Upper lobe of left lung (tissue), 6 donors: ENCODE results near the gene GPR176. TPM values are rescaled to one million over a fixed set of nuclear protein-coding genes. Genes with fewer than 3 reads are reported as not detected.

Experiments
- ATAC-seq, 2 donors: fragments of 200-7000 bp; cut with Tn5 transposase; one replicate each; pipeline ENCODE4 v1.9.1; 2022; ENCODE audit warnings: mild to moderate bottlenecking in 2 of 2, moderate library complexity in 2 of 2; ENCODE audit not compliant: low FRiP score in 2 of 2
- DNase-seq, 2 donors: peaks; one replicate each; pipeline ENCODE4 v3.0.0-alpha.2; 2019 to 2020
- H3K27ac ChIP-seq, 4 donors: fragments of 200-600 bp; sonication (generic); one replicate each; pipeline ENCODE4 v1.5.1; 2016 to 2019
- H3K27me3 ChIP-seq, 4 donors: fragments of 200-600 bp; sonication (generic); one replicate each; pipeline ENCODE4 v1.5.1; 2017 to 2019
- H3K36me3 ChIP-seq, 4 donors: fragments of 200-600 bp; sonication (generic); one replicate each; pipeline ENCODE4 v1.5.1; 2016 to 2019
- H3K4me1 ChIP-seq, 4 donors: fragments of 200-600 bp; sonication (generic); one replicate each; pipeline ENCODE4 v1.5.1; 2018 to 2019
- H3K4me3 ChIP-seq, 4 donors: fragments of 200-600 bp; sonication (generic); one replicate each; pipeline ENCODE4 v1.5.1; 2017 to 2019; ENCODE audit warnings: mild to moderate bottlenecking in 2 of 4, moderate library complexity in 1 of 4
- H3K9me3 ChIP-seq, 4 donors: fragments of 200-600 bp; sonication (generic); one replicate each; pipeline ENCODE4 v1.5.1; 2018 to 2019
- CTCF ChIP-seq, 6 experiments: fragments of 450-650 bp in 4 of 6; fragments of 200-600 bp in 2 of 6; sonication (generic) in 2 of 6; IDR thresholded peaks; one replicate each; pipeline ENCODE4 v1.5.1; 2016 to 2019; ENCODE audit warnings: antibody characterized with exemption in 6 of 6
- EP300 ChIP-seq, 4 donors: sonication (generic); formaldehyde crosslinking; IDR thresholded peaks; one replicate each; pipeline ENCODE4 v1.5.1; 2017; ENCODE audit warnings: antibody characterized with exemption in 4 of 4, control low read depth in 2 of 4
- POLR2A ChIP-seq, 4 donors: fragments of 450-650 bp; IDR thresholded peaks; one replicate each; pipeline ENCODE4 v1.5.1; 2016 to 2017; ENCODE audit warnings: antibody characterized with exemption in 4 of 4, mild to moderate bottlenecking in 2 of 4
- POLR2AphosphoS5 ChIP-seq, 2 donors: sonication (generic); formaldehyde crosslinking; IDR thresholded peaks; one replicate each; pipeline ENCODE4 v1.5.1; 2017; ENCODE audit warnings: antibody characterized with exemption in 2 of 2
- WGBS, 2 donors: methylation state at CpG; one replicate each; pipeline ENCODE4 v1.1.5; 2017 to 2018; 5-methylcytosine and 5-hydroxymethylcytosine counted together
- total RNA-seq, 6 donors: library from RNA; depleted of rRNA in 4 of 6; stranded (reverse); fragments of >200 nt in 4 of 6; gene quantifications; one replicate each; pipeline versions ENCODE4 v1.1.0 to v1.2.1, GENCODE V29; 2016 to 2021
- donor health status: DM: no; HTN: no; CAD: no; lungs with moderate emphysema.
- donor health status: DM: no; HTN: yes; CAD: no; lungs with severe emphysema.

Gene GPR176
- total RNA-seq, 6 donors from 2014 or later: 1.4 to 12.0 (median 4.9) TPM

- TF ChIP-seq POLR2AphosphoS5 (IDR thresholded peaks at IDR 0.05) (no peak), EP300 (IDR thresholded peaks at IDR 0.05) (no peak), POLR2A (IDR thresholded peaks at IDR 0.05) (no peak), CTCF (IDR thresholded peaks at IDR 0.05) (no peak)
- H3K4me3 ChIP-seq: no peak overlapping the region
- ATAC-seq (no peak), DNase-seq (no peak)
- H3K27me3 ChIP-seq: no peaks in the 10 kb centered on the region
- no peak overlapping the region for H3K27ac ChIP-seq
- no peaks in the 10 kb centered on the region for H3K4me1 ChIP-seq
- H3K36me3 ChIP-seq: peaks cover 37 to 90% (median 53%) of the 10 kb centered on the region in 4 donors
- H3K9me3 ChIP-seq: no peaks in the 10 kb centered on the region
- 75 to 80% methylated on average over 4 of the region's 4 CpGs for WGBS, 2 donors
These were observed 33.5 kb upstream of the GPR176 start for GRCh38 chr15:39953521-39953920.

DNA sequence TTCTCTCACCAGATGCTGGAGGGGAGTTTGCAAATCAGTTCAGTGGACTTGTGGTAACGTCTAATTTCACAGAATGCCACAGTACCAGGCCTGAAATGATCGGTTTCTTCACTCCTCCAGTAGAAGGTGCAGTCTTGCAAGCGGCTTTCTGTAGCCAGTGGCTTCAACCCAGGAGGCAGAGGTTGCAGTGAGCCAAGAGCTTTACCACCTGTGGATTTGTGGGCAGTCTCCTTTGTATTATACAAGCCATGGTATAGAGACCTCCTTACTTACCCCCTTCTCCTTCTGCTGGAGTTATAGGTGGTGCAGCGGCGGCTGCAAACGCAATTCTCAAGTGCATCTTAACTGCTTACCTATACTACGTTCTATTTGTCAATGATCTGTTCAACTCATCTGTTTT lies 31.5 kb upstream of the GPR176 start:
- no peak for ATAC-seq
- Histone ChIP-seq H3K9me3 (no peaks in the 10 kb centered on the region), H3K27me3 (no peaks in the 10 kb centered on the region), H3K4me3 (no peak overlapping the region), H3K27ac (no peak overlapping the region), H3K4me1 (peaks cover 0 to 3% (median 0%) of the 10 kb centered on the region in 4 donors), H3K36me3 (peaks cover 31 to 77% (median 42%) of the 10 kb centered on the region in 4 donors)
- TF ChIP-seq POLR2A (IDR thresholded peaks at IDR 0.05) (no peak), CTCF (IDR thresholded peaks at IDR 0.05) (no peak), POLR2AphosphoS5 (IDR thresholded peaks at IDR 0.05) (no peak), EP300 (IDR thresholded peaks at IDR 0.05) (no peak)
- DNase-seq: no peak
- 94 to 98% methylated on average over 7 of the region's 7 CpGs for WGBS, 2 donors

DNA sequence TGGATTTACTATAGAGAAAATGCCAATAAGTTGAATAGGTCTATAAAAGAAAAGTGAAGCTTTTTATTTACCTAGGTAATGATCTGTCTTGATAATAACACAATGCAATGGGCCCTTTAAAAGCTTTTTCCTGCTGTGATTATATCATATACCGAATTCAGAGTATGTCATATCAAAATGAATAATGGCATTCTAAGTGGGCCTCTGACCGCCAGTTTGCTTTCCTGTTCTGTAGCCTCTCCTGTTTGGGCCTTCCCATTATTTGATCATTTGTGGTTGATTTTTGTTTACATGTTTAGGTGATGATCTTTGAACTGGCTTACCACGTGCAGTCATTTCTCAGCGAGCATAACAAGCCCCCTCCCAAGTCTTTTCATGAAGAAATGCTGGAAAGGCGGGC lies 28.8 kb upstream of the GPR176 start:
- ATAC-seq: no peak
- no peak for DNase-seq
- TF ChIP-seq POLR2A (IDR thresholded peaks at IDR 0.05) (no peak), CTCF (IDR thresholded peaks at IDR 0.05) (no peak), POLR2AphosphoS5 (IDR thresholded peaks at IDR 0.05) (no peak), EP300 (IDR thresholded peaks at IDR 0.05) (no peak)
- 63 to 74% methylated on average over 5 of the region's 5 CpGs for WGBS, 2 donors
- no peak overlapping the region for H3K27ac ChIP-seq
- H3K4me1 ChIP-seq: peaks cover 0 to 3% (median 0%) of the 10 kb centered on the region in 4 donors
- peaks cover 22 to 76% (median 40%) of the 10 kb centered on the region in 4 donors for H3K36me3 ChIP-seq
- H3K27me3 ChIP-seq: no peaks in the 10 kb centered on the region
- no peaks in the 10 kb centered on the region for H3K9me3 ChIP-seq
- no peak overlapping the region for H3K4me3 ChIP-seq

GRCh38 chr15:39947401-39948197 lies 27.5 kb upstream of the GPR176 start:
- H3K27me3 ChIP-seq: no peaks in the 10 kb centered on the region
- H3K4me1 ChIP-seq: peaks cover 0 to 3% (median 0%) of the 10 kb centered on the region in 4 donors
- TF ChIP-seq EP300 (IDR thresholded peaks at IDR 0.05) (no peak), POLR2A (IDR thresholded peaks at IDR 0.05) (no peak), POLR2AphosphoS5 (IDR thresholded peaks at IDR 0.05) (no peak)
- H3K36me3 ChIP-seq: peaks cover 23 to 76% (median 47%) of the 10 kb centered on the region in 4 donors
- WGBS, 2 donors: 74 to 75% methylated on average over 1 of the region's 1 CpG
- DNase-seq (no peak), ATAC-seq (peak in 1 of 2 donors; percentile 11)
- no peaks in the 10 kb centered on the region for H3K9me3 ChIP-seq
- no peak overlapping the region for H3K4me3 ChIP-seq
- H3K27ac ChIP-seq: no peak overlapping the region

- H3K36me3 ChIP-seq: peaks cover 23 to 79% (median 46%) of the 10 kb centered on the region in 4 donors
- WGBS, 2 donors: 66 to 96% methylated on average over 3 of the region's 3 CpGs
- peaks cover 0 to 3% (median 0%) of the 10 kb centered on the region in 4 donors for H3K4me1 ChIP-seq
- H3K9me3 ChIP-seq: no peaks in the 10 kb centered on the region
- DNase-seq (no peak), ATAC-seq (no peak)
- H3K27me3 ChIP-seq: no peaks in the 10 kb centered on the region
- H3K4me3 ChIP-seq: no peak overlapping the region
- no peak overlapping the region for H3K27ac ChIP-seq
- no peak for TF ChIP-seq POLR2AphosphoS5 (IDR thresholded peaks at IDR 0.05)
- TF ChIP-seq POLR2A (IDR thresholded peaks at IDR 0.05): no peak
- TF ChIP-seq EP300 (IDR thresholded peaks at IDR 0.05): no peak
- no peak for TF ChIP-seq CTCF (IDR thresholded peaks at IDR 0.05)
These were observed 26.8 kb upstream of the GPR176 start for GRCh38 chr15:39946862-39947261.
